Stimulated activated CD8-positive, alpha-beta memory T cell treated with anti-CD3 and anti-CD28 coated beads, Interleukin-15, amount 100 ng/mL, for 1 hour (primary cell): ENCODE measurements around the gene TRPM3.

Source experiments
- DNase-seq: peaks from one replicate; pipeline ENCODE4 v3.0.0-alpha.2; 2020; ENCODE audit warnings: low read depth

Gene TRPM3

GRCh38 chr9:71121275-71122021, at the start of gene TRPM3:
Gene TRPM3, minus strand, starts transcription at chr9:71121621. Its CDS starts 267 bp downstream, at chr9:71121354.
- DNase-seq: no peak

GRCh38 chr9:71168418-71168817, 47.0 kb upstream of the TRPM3 start:
- no peak for DNase-seq

GRCh38 chr9:71162126-71162525, 40.7 kb upstream of the TRPM3 start:
- no peak for DNase-seq

GRCh38 chr9:71157731-71158130, 36.3 kb upstream of the TRPM3 start:
- no peak for DNase-seq

GRCh38 chr9:71147368-71147767, 25.9 kb upstream of the TRPM3 start:
- no peak for DNase-seq

GRCh38 chr9:71146511-71146910, 25.1 kb upstream of the TRPM3 start:
- no peak for DNase-seq

GRCh38 chr9:71145179-71145578, 23.8 kb upstream of the TRPM3 start:
- DNase-seq: no peak

- DNase-seq: no peak
Observed at GRCh38 chr9:71144495-71144894, 23.1 kb upstream of the TRPM3 start.

GRCh38 chr9:71136696-71137095, 15.3 kb upstream of the TRPM3 start:
- DNase-seq: no peak

- DNase-seq: no peak
Observed at GRCh38 chr9:71131145-71131544, 9.7 kb upstream of the TRPM3 start.

GRCh38 chr9:71130521-71130920, 9.1 kb upstream of the TRPM3 start:
- DNase-seq: no peak

GRCh38 chr9:71128796-71129195, 7.4 kb upstream of the TRPM3 start:
- DNase-seq: no peak

- no peak for DNase-seq
Observed at GRCh38 chr9:71127301-71127700, 5.9 kb upstream of the TRPM3 start.

- no peak for DNase-seq
Observed at GRCh38 chr9:71122421-71122820, 1.0 kb upstream of the TRPM3 start.

GRCh38 chr9:71122022-71122275, 528 bp upstream of the TRPM3 start:
- no peak for DNase-seq

- no peak for DNase-seq
Observed at GRCh38 chr9:71120501-71121247, 747 bp downstream of the TRPM3 start.

- no peak for DNase-seq
Observed at GRCh38 chr9:71119746-71120145, 1.7 kb downstream of the TRPM3 start.

GRCh38 chr9:71118324-71118723, 3.1 kb downstream of the TRPM3 start:
- no peak for DNase-seq

GRCh38 chr9:71115448-71115975, 5.9 kb downstream of the TRPM3 start:
- DNase-seq: no peak

GRCh38 chr9:71112866-71113265, 8.6 kb downstream of the TRPM3 start:
- DNase-seq: no peak

GRCh38 chr9:71108937-71109336, 12.5 kb downstream of the TRPM3 start:
- no peak for DNase-seq

GRCh38 chr9:71106992-71107391, 14.4 kb downstream of the TRPM3 start:
- no peak for DNase-seq

GRCh38 chr9:71105192-71105591, 16.2 kb downstream of the TRPM3 start:
- no peak for DNase-seq

- DNase-seq: no peak
Observed at GRCh38 chr9:71098801-71099200, 22.6 kb downstream of the TRPM3 start.
